AG09309 (cell line): ENCODE results near the gene APOC3.

Source experiments
- DNase-seq: peaks from one replicate; pipeline ENCODE4 v3.0.0-alpha.2; 2010; ENCODE audit warnings: low read depth
- H3K4me3 ChIP-seq: 2 replicates; pipeline ENCODE4 v1.5.1; 2011; ENCODE audit warnings: mild to moderate bottlenecking, low read depth, low read length, moderate library complexity; ENCODE audit not compliant: control insufficient read depth
- CTCF ChIP-seq: IDR thresholded peaks from 2 replicates; pipeline ENCODE4 v1.5.1; 2011; ENCODE audit warnings: mild to moderate bottlenecking, low read depth, low read length, inconsistent platforms; ENCODE audit not compliant: insufficient read depth, control insufficient read depth; ENCODE audit errors: missing control alignments

The APOC3 gene

GRCh38 chr11:116853461-116854073 lies 23.9 kb downstream of the APOC3 start:
- peak; percentile 92 for DNase-seq
- H3K4me3 ChIP-seq = no peak overlapping the region
- no peak for TF ChIP-seq CTCF

GRCh38 chr11:116855413-116855812 lies 25.7 kb downstream of the APOC3 start:
- no peak overlapping the region for H3K4me3 ChIP-seq
- TF ChIP-seq CTCF = no peak
- DNase-seq = no peak

- H3K4me3 ChIP-seq = no peak overlapping the region
- DNase-seq = no peak
- TF ChIP-seq CTCF = no peak
Measured at GRCh38 chr11:116856423-116856822, 26.7 kb downstream of the APOC3 start.

- no peak for DNase-seq
- TF ChIP-seq CTCF = no peak
- no peak overlapping the region for H3K4me3 ChIP-seq
Measured at GRCh38 chr11:116857316-116857715, 27.6 kb downstream of the APOC3 start.

- no peak for TF ChIP-seq CTCF
- no peak for DNase-seq
- H3K4me3 ChIP-seq = no peak overlapping the region
Measured at GRCh38 chr11:116857936-116858335, 28.2 kb downstream of the APOC3 start.

- TF ChIP-seq CTCF = no peak
- DNase-seq = no peak
- no peak overlapping the region for H3K4me3 ChIP-seq
Measured at GRCh38 chr11:116859175-116859574, 29.5 kb downstream of the APOC3 start.

- TF ChIP-seq CTCF = no peak
- DNase-seq = no peak
- no peak overlapping the region for H3K4me3 ChIP-seq
Measured at GRCh38 chr11:116860303-116860702, 30.6 kb downstream of the APOC3 start.
